Activated CD4-positive, alpha-beta T cell treated with anti-CD3 and anti-CD28 coated beads for 36 hours (primary cell): ENCODE data around the gene TMCC3. TPM values are rescaled to one million over a fixed set of nuclear protein-coding genes. Genes with fewer than 3 reads are reported as not detected.
"Not testable (repeated sequence)": the region's sequence is repeated elsewhere in the genome, so short reads cannot be mapped to it uniquely, and the experiment has no call there.

Experiments
- ATAC-seq: fragments of 200-7000 bp; cut with Tn5 transposase; one replicate; pipeline ENCODE4 v1.10.0; 2021; ENCODE audit warnings: mild to moderate bottlenecking, moderate library complexity
- CTCF ChIA-PET: fragments of 350-600 bp; sonication (Branson Sonifier 250); formaldehyde crosslinking; loops from one replicate; lab custom pipeline; 2021; ENCODE audit warnings: antibody characterized with exemption; lab: Charles Lee
- POLR2A ChIA-PET: fragments of 350-600 bp; sonication (Branson Sonifier 250); formaldehyde crosslinking; loops from one replicate; lab custom pipeline; 2021; ENCODE audit warnings: antibody characterized with exemption, inconsistent platforms; lab: Charles Lee
- DNase-seq: peaks from one replicate; pipeline ENCODE4 v3.0.0-alpha.2; 2020
- H3K27ac Mint-ChIP-seq: one replicate; pipeline ENCODE4 v1.8.0; 2021; ENCODE audit warnings: mixed read lengths
- H3K27me3 Mint-ChIP-seq: one replicate; pipeline ENCODE4 v1.8.0; 2021; ENCODE audit warnings: mixed read lengths
- H3K36me3 Mint-ChIP-seq: one replicate; pipeline ENCODE4 v1.8.0; 2021; ENCODE audit warnings: low read depth, mixed read lengths
- H3K4me1 Mint-ChIP-seq: one replicate; pipeline ENCODE4 v1.8.0; 2021; ENCODE audit warnings: mixed read lengths
- H3K4me3 Mint-ChIP-seq: one replicate; pipeline ENCODE4 v1.8.0; 2021; ENCODE audit warnings: mild to moderate bottlenecking, moderate library complexity, mixed read lengths
- H3K9me3 Mint-ChIP-seq: one replicate; pipeline ENCODE4 v1.8.0; 2021; ENCODE audit warnings: low read depth, mixed read lengths
- intact Hi-C, 2 experiments: fragments of 100-400 bp; cut with DNase I in 1 of 2; cut with micrococcal nuclease in 1 of 2; formaldehyde crosslinking; loops; one replicate each; pipeline versions ENCODE4 v1.14.2 to v1.15.1; 2022 to 2024; cut with DNase I, micrococcal nuclease
- total RNA-seq, 2 experiments: library from RNA; stranded (reverse); gene quantifications; one replicate each; pipeline ENCODE4 v1.2.3, GENCODE V29; 2021

TMCC3 gene
- total RNA-seq, 2 experiments from 2014 or later: 0.05 to 0.16 TPM

GRCh38 chr12:94618995-94619695 is 31.2 kb downstream of the TMCC3 start:
- no peaks in the 10 kb centered on the region for H3K9me3 Mint-ChIP-seq
- peak; percentile 76 for ATAC-seq
- CTCF ChIA-PET: interaction anchor here (1.3 to 1.4 kb wide), 2 partner anchors 15 to 19 kb away, joined by 5 read pairs; no protein-coding TSS in a partner anchor
- peak overlapping the region; percentile 30 for H3K27ac Mint-ChIP-seq
- peaks cover 22% of the 10 kb centered on the region for H3K4me1 Mint-ChIP-seq
- POLR2A ChIA-PET: no interaction called here
- no peaks in the 10 kb centered on the region for H3K36me3 Mint-ChIP-seq
- intact Hi-C loops: no loop called here
- no peak overlapping the region for H3K4me3 Mint-ChIP-seq
- peak; percentile 59 for DNase-seq
- H3K27me3 Mint-ChIP-seq: peaks cover under 1% of the 10 kb centered on the region

- H3K36me3 Mint-ChIP-seq: no peaks in the 10 kb centered on the region
- CTCF ChIA-PET: no interaction called here
- H3K4me3 Mint-ChIP-seq: no peak overlapping the region
- ATAC-seq (no peak), DNase-seq (no peak)
- POLR2A ChIA-PET: no interaction called here
- H3K27ac Mint-ChIP-seq: no peak overlapping the region
- H3K27me3 Mint-ChIP-seq: peaks cover 1% of the 10 kb centered on the region
- H3K9me3 Mint-ChIP-seq: no peaks in the 10 kb centered on the region
- intact Hi-C loops: no loop called here
- H3K4me1 Mint-ChIP-seq: peaks cover 17% of the 10 kb centered on the region
Observed at GRCh38 chr12:94617101-94617500, 33.3 kb downstream of the TMCC3 start.

GRCh38 chr12:94616203-94616729 is 34.1 kb downstream of the TMCC3 start:
- ATAC-seq (no peak), DNase-seq (peak; percentile 10)
- no peak overlapping the region for H3K4me3 Mint-ChIP-seq
- intact Hi-C loops: no loop called here
- no peaks in the 10 kb centered on the region for H3K36me3 Mint-ChIP-seq
- H3K27ac Mint-ChIP-seq: no peak overlapping the region
- H3K27me3 Mint-ChIP-seq: peaks cover 1% of the 10 kb centered on the region
- H3K9me3 Mint-ChIP-seq: no peaks in the 10 kb centered on the region
- ChIA-PET POLR2A (no interaction called here), CTCF (no interaction called here)
- H3K4me1 Mint-ChIP-seq: peaks cover 8% of the 10 kb centered on the region

GRCh38 chr12:94615260-94616181 is 34.8 kb downstream of the TMCC3 start:
- no peaks in the 10 kb centered on the region for H3K36me3 Mint-ChIP-seq
- peaks cover 4% of the 10 kb centered on the region for H3K27me3 Mint-ChIP-seq
- POLR2A ChIA-PET: no interaction called here
- no peaks in the 10 kb centered on the region for H3K9me3 Mint-ChIP-seq
- CTCF ChIA-PET: no interaction called here
- no peak for DNase-seq
- no peak overlapping the region for H3K4me3 Mint-ChIP-seq
- H3K27ac Mint-ChIP-seq: no peak overlapping the region
- H3K4me1 Mint-ChIP-seq: peaks cover 6% of the 10 kb centered on the region
- no peak for ATAC-seq
- intact Hi-C loops: no loop called here

GRCh38 chr12:94614288-94614721 is 36.1 kb downstream of the TMCC3 start:
- ATAC-seq (no peak), DNase-seq (no peak)
- Mint-ChIP-seq H3K36me3 (no peaks in the 10 kb centered on the region), H3K27me3 (peaks cover 9% of the 10 kb centered on the region), H3K4me3 (no peak overlapping the region), H3K9me3 (no peaks in the 10 kb centered on the region), H3K27ac (no peak overlapping the region), H3K4me1 (peaks cover 3% of the 10 kb centered on the region)
- intact Hi-C loops: no loop called here
- ChIA-PET POLR2A (no interaction called here), CTCF (interaction anchor here (0.7 kb wide), 1 partner anchor 1388 kb away, joined by 3 read pairs; no protein-coding TSS in a partner anchor)

GRCh38 chr12:94609917-94610443 is 40.4 kb downstream of the TMCC3 start:
- POLR2A ChIA-PET: no interaction called here
- peaks cover 23% of the 10 kb centered on the region for H3K27me3 Mint-ChIP-seq
- H3K36me3 Mint-ChIP-seq: no peaks in the 10 kb centered on the region
- intact Hi-C loops: no loop called here
- no peak overlapping the region for H3K27ac Mint-ChIP-seq
- H3K4me3 Mint-ChIP-seq: no peak overlapping the region
- ATAC-seq: no peak
- DNase-seq: no peak
- peaks cover 7% of the 10 kb centered on the region for H3K9me3 Mint-ChIP-seq
- H3K4me1 Mint-ChIP-seq: no peaks in the 10 kb centered on the region
- CTCF ChIA-PET: no interaction called here

- H3K4me3 Mint-ChIP-seq, H3K4me1 Mint-ChIP-seq, DNase-seq, ATAC-seq, H3K9me3 Mint-ChIP-seq, H3K36me3 Mint-ChIP-seq, H3K27ac Mint-ChIP-seq, intact Hi-C loops, POLR2A ChIA-PET: not testable (repeated sequence)
- peaks cover 24% of the 10 kb centered on the region for H3K27me3 Mint-ChIP-seq
- CTCF ChIA-PET: interaction anchor here (0.6 to 1.3 kb wide), 2 partner anchors 11 to 623 kb away, joined by 3 to 5 read pairs; no protein-coding TSS in a partner anchor
Observed at GRCh38 chr12:94606810-94607209, 43.5 kb downstream of the TMCC3 start.

- CTCF ChIA-PET: interaction anchor here (0.6 to 1.6 kb wide), 4 partner anchors 14 to 1882 kb away, joined by 4 to 5 read pairs (median 4); no protein-coding TSS in a partner anchor
- no peak overlapping the region for H3K4me3 Mint-ChIP-seq
- H3K36me3 Mint-ChIP-seq: no peaks in the 10 kb centered on the region
- peaks cover 19% of the 10 kb centered on the region for H3K27me3 Mint-ChIP-seq
- DNase-seq (no peak), ATAC-seq (no peak)
- H3K9me3 Mint-ChIP-seq: peaks cover 7% of the 10 kb centered on the region
- no peak overlapping the region for H3K27ac Mint-ChIP-seq
- no peaks in the 10 kb centered on the region for H3K4me1 Mint-ChIP-seq
- POLR2A ChIA-PET: no interaction called here
- intact Hi-C loops: loop anchor here (5.0 kb wide), 3 partner anchors 38 to 928 kb away; no protein-coding TSS in a partner anchor
Observed at GRCh38 chr12:94604366-94604698, 46.0 kb downstream of the TMCC3 start.

GRCh38 chr12:94603434-94604365 is 46.7 kb downstream of the TMCC3 start:
- intact Hi-C loops: loop anchor here (2.0 to 5.0 kb wide), 5 partner anchors 39 to 929 kb away; no protein-coding TSS in a partner anchor
- ATAC-seq (peak; percentile 55), DNase-seq (peak; percentile 76)
- H3K9me3 Mint-ChIP-seq: peaks cover 7% of the 10 kb centered on the region
- no peaks in the 10 kb centered on the region for H3K4me1 Mint-ChIP-seq
- H3K27me3 Mint-ChIP-seq: peaks cover 16% of the 10 kb centered on the region
- H3K4me3 Mint-ChIP-seq: no peak overlapping the region
- ChIA-PET POLR2A (no interaction called here), CTCF (interaction anchor here (0.6 to 1.6 kb wide), 5 partner anchors 14 to 1883 kb away, joined by 4 to 5 read pairs (median 4); no protein-coding TSS in a partner anchor)
- no peak overlapping the region for H3K27ac Mint-ChIP-seq
- no peaks in the 10 kb centered on the region for H3K36me3 Mint-ChIP-seq

GRCh38 chr12:94602024-94602423 is 48.3 kb downstream of the TMCC3 start:
- no peak for DNase-seq
- intact Hi-C loops: loop anchor here (2.0 to 5.0 kb wide), 5 partner anchors 40 to 930 kb away; no protein-coding TSS in a partner anchor
- Mint-ChIP-seq H3K9me3 (peaks cover 5% of the 10 kb centered on the region), H3K27ac (no peak overlapping the region), H3K36me3 (no peaks in the 10 kb centered on the region), H3K4me1 (no peaks in the 10 kb centered on the region), H3K4me3 (no peak overlapping the region), H3K27me3 (peaks cover 11% of the 10 kb centered on the region)
- POLR2A ChIA-PET: no interaction called here
- CTCF ChIA-PET: no interaction called here
- peak; percentile 44 for ATAC-seq
